Testis (tissue), 3 donors: Measurements from ENCODE around the gene BIN1. TPM values are rescaled to one million over a fixed set of nuclear protein-coding genes. Genes with fewer than 3 reads are reported as not detected.

Experiments
- DNase-seq: peaks from one replicate; pipeline ENCODE4 v3.0.0-alpha.2; 2019
- H3K27ac ChIP-seq, 2 donors: fragments of 200-600 bp; sonication (generic); one replicate each; pipeline ENCODE4 v1.5.1; 2019
- H3K27me3 ChIP-seq: fragments of 200-600 bp; sonication (generic); one replicate; pipeline ENCODE4 v1.5.1; 2019
- H3K36me3 ChIP-seq: fragments of 200-600 bp; sonication (generic); one replicate; pipeline ENCODE4 v1.5.1; 2017; ENCODE audit warnings: low read depth; ENCODE audit errors: missing control alignments
- H3K4me1 ChIP-seq: fragments of 200-600 bp; sonication (generic); one replicate; pipeline ENCODE4 v1.5.1; 2019
- H3K4me3 ChIP-seq, 2 donors: fragments of 200-600 bp; sonication (generic); one replicate each; pipeline ENCODE4 v1.5.1; 2017 to 2019
- H3K9me3 ChIP-seq: fragments of 200-600 bp; sonication (generic); one replicate; pipeline ENCODE4 v1.5.1; 2017
- CTCF ChIP-seq, 3 experiments: fragments of 450-650 bp in 2 of 3; fragments of 200-600 bp in 1 of 3; sonication (generic) in 1 of 3; IDR thresholded peaks; one replicate each; pipeline ENCODE4 v1.5.1; 2016 to 2019; ENCODE audit warnings: antibody characterized with exemption in 3 of 3, mild to moderate bottlenecking in 2 of 3, moderate library complexity in 1 of 3
- POLR2A ChIP-seq: fragments of 450-650 bp; IDR thresholded peaks from one replicate; pipeline ENCODE4 v1.6.1; 2017; ENCODE audit warnings: antibody characterized with exemption, mild to moderate bottlenecking, moderate library complexity
- WGBS, 2 donors: methylation state at CpG; one replicate each; pipeline ENCODE4 v1.1.5; 2018; 5-methylcytosine and 5-hydroxymethylcytosine counted together
- intact Hi-C: fragments of 100-400 bp; cut with DNase I; formaldehyde crosslinking; loops from one replicate; pipeline ENCODE4 v1.15.1; 2023; ENCODE audit warnings: low total_unique reads
- polyA plus RNA-seq: library from polyadenylated mRNA; stranded (reverse); fragments of 350-450 nt; fragmentation: Illumina TruSeq; extraction: RNeasy Lipid Tissue Mini Kit (QIAGEN cat#74804); gene quantifications from one replicate; pipeline ENCODE4 v1.2.3, GENCODE V29; 2014; ENCODE audit warnings: low read depth, low replicate concordance; ENCODE audit not compliant: insufficient read depth
- total RNA-seq, 2 donors: library from RNA; depleted of rRNA; stranded (reverse); fragments of >200 nt; gene quantifications; one replicate each; pipeline ENCODE4 v1.2.3, GENCODE V29; 2016

BIN1 gene
- total and polyA plus RNA-seq, 3 donors from 2014 or later, result 25.0 to 38.8 (median 28.7) TPM

- WGBS, 2 donors, result 99 to 100% methylated on average over 4 to 8 of the region's 8 CpGs
- Histone ChIP-seq H3K27me3 (no peaks in the 10 kb centered on the region), H3K9me3 (no peaks in the 10 kb centered on the region), H3K36me3 (no peaks in the 10 kb centered on the region), H3K27ac (no peak overlapping the region), H3K4me3 (no peak overlapping the region), H3K4me1 (peaks cover 3% of the 10 kb centered on the region)
- DNase-seq, result no peak
- intact Hi-C loops, result no loop called here
- TF ChIP-seq POLR2A (no peak), CTCF (IDR thresholded peaks at IDR 0.05) (no peak)
Measured at GRCh38 chr2:127047054-127047453, 59.9 kb downstream of the BIN1 start.

- H3K36me3 ChIP-seq, result no peaks in the 10 kb centered on the region
- H3K27me3 ChIP-seq, result no peaks in the 10 kb centered on the region
- H3K27ac ChIP-seq, result no peak overlapping the region
- H3K4me1 ChIP-seq, result peaks cover 3% of the 10 kb centered on the region
- TF ChIP-seq CTCF (IDR thresholded peaks at IDR 0.05), result no peak
- no peak for TF ChIP-seq POLR2A
- DNase-seq, result no peak
- no peak overlapping the region for H3K4me3 ChIP-seq
- WGBS, 2 donors, result 77 to 85% methylated on average over 3 of the region's 3 CpGs
- intact Hi-C loops, result no loop called here
- no peaks in the 10 kb centered on the region for H3K9me3 ChIP-seq
Measured at GRCh38 chr2:127046579-127046978, 60.4 kb downstream of the BIN1 start.

- 46 to 59% methylated on average over 18 to 20 of the region's 20 CpGs for WGBS, 2 donors
- intact Hi-C loops, result no loop called here
- no peak overlapping the region for H3K4me3 ChIP-seq
- no peak for DNase-seq
- no peaks in the 10 kb centered on the region for H3K27me3 ChIP-seq
- H3K9me3 ChIP-seq, result no peaks in the 10 kb centered on the region
- TF ChIP-seq CTCF (IDR thresholded peaks at IDR 0.05) (no peak), POLR2A (no peak)
- H3K36me3 ChIP-seq, result no peaks in the 10 kb centered on the region
- H3K4me1 ChIP-seq, result peaks cover 3% of the 10 kb centered on the region
- H3K27ac ChIP-seq, result no peak overlapping the region
Measured at GRCh38 chr2:127045792-127046501, 61.0 kb downstream of the BIN1 start.

GRCh38 chr2:127044977-127045661 is 61.8 kb downstream of the BIN1 start:
- intact Hi-C loops, result no loop called here
- peaks cover 3% of the 10 kb centered on the region for H3K4me1 ChIP-seq
- H3K4me3 ChIP-seq, result no peak overlapping the region
- 74 to 87% methylated on average over 17 to 20 of the region's 20 CpGs for WGBS, 2 donors
- no peak for TF ChIP-seq CTCF (IDR thresholded peaks at IDR 0.05)
- TF ChIP-seq POLR2A, result no peak
- no peaks in the 10 kb centered on the region for H3K9me3 ChIP-seq
- no peaks in the 10 kb centered on the region for H3K36me3 ChIP-seq
- DNase-seq, result no peak
- no peak overlapping the region for H3K27ac ChIP-seq
- H3K27me3 ChIP-seq, result no peaks in the 10 kb centered on the region
